ENCODE results near the gene ASS1.
"Not testable (repeated sequence)": the region's sequence is repeated elsewhere in the genome, so short reads cannot be mapped to it uniquely, and the experiment has no call there.

Gene ASS1

GRCh38 chr9:130399768-130400167 lies 45.0 kb upstream of the ASS1 start:
- Histone ChIP-seq H3K4ac (ENCODE audit: low read depth in 1 of 2, low read length in 2 of 2) (no peak overlapping the region), H2BK12ac (ENCODE audit: low read length in 2 of 2) (no peak overlapping the region), H3K27me3 (ENCODE audit: control insufficient read depth in 1 of 2, insufficient read depth in 1 of 2, low read length in 2 of 2) (peaks cover 18 to 55% of the 10 kb centered on the region in 2 experiments), H3K4me3 (ENCODE audit: insufficient read depth in 1 of 2, low read depth in 1 of 2, low read length in 2 of 2) (no peak overlapping the region), H3K14ac (ENCODE audit: low read length in 2 of 2) (no peak overlapping the region), H2BK5ac (ENCODE audit: low read depth, low read length, poor library complexity, severe bottlenecking) (no peak overlapping the region), H2AFZ (ENCODE audit: low read depth, low read length) (no peak overlapping the region), H4K8ac (ENCODE audit: low read length) (no peak overlapping the region), H3K4me1 (ENCODE audit: control insufficient read depth, insufficient read depth, low read depth, low read length) (peaks cover 2% of the 10 kb centered on the region), H3K27ac (ENCODE audit: low read length, poor library complexity, severe bottlenecking) (no peak overlapping the region), H2BK15ac (ENCODE audit: low read depth, poor library complexity, severe bottlenecking) (no peak overlapping the region), H3K23ac (ENCODE audit: low read length in 2 of 2) (no peak overlapping the region), H3K36me3 (ENCODE audit: control insufficient read depth in 1 of 2, insufficient read depth in 2 of 2, low read depth in 1 of 2, low read length in 2 of 2) (no peaks in the 10 kb centered on the region), H2BK120ac (ENCODE audit: low read depth, low read length) (no peak overlapping the region), H4K91ac (ENCODE audit: low read length) (no peak overlapping the region), H3K9ac (ENCODE audit: low read length) (no peak overlapping the region), H3K18ac (ENCODE audit: low read depth in 1 of 2, low read length in 2 of 2) (no peak overlapping the region), H2AK5ac (ENCODE audit: low read length, severe bottlenecking) (no peak overlapping the region), H3K79me1 (replicated peaks; ENCODE audit: low read length, poor library complexity, severe bottlenecking) (no peaks in the 10 kb centered on the region), H3K9me3 (ENCODE audit: control insufficient read depth, low read length) (no peaks in the 10 kb centered on the region), H3K4me2 (ENCODE audit: low read length, poor library complexity, severe bottlenecking) (no peak overlapping the region)
- no peak for DNase-seq
- 88% methylated on average over 8 of the region's 8 CpGs for WGBS

- H3K27ac ChIP-seq (ENCODE audit: low read length, poor library complexity, severe bottlenecking): no peak overlapping the region
- H3K9me3 ChIP-seq (ENCODE audit: control insufficient read depth, low read length): no peaks in the 10 kb centered on the region
Observed at GRCh38 chr9:130400870-130401269, 43.9 kb upstream of the ASS1 start.

GRCh38 chr9:130401742-130402141 lies 43.0 kb upstream of the ASS1 start:
- H3K9ac ChIP-seq (ENCODE audit: low read length); H3K23ac ChIP-seq (ENCODE audit: low read length in 2 of 2): not testable (repeated sequence)

More at GRCh38 chr9:130400870-130401269, 43.9 kb upstream of the ASS1 start:
- Histone ChIP-seq H3K4me1 (ENCODE audit: control insufficient read depth, insufficient read depth, low read depth, low read length) (peaks cover 2% of the 10 kb centered on the region), H2BK12ac (ENCODE audit: low read length in 2 of 2) (no peak overlapping the region), H3K4me3 (ENCODE audit: insufficient read depth in 1 of 2, low read depth in 1 of 2, low read length in 2 of 2) (no peak overlapping the region), H2BK120ac (ENCODE audit: low read depth, low read length) (no peak overlapping the region), H3K36me3 (ENCODE audit: control insufficient read depth in 1 of 2, insufficient read depth in 2 of 2, low read depth in 1 of 2, low read length in 2 of 2) (no peaks in the 10 kb centered on the region), H2BK15ac (ENCODE audit: low read depth, poor library complexity, severe bottlenecking) (no peak overlapping the region), H3K18ac (ENCODE audit: low read depth in 1 of 2, low read length in 2 of 2) (no peak overlapping the region), H3K14ac (ENCODE audit: low read length in 2 of 2) (no peak overlapping the region), H3K4me2 (ENCODE audit: low read length, poor library complexity, severe bottlenecking) (no peak overlapping the region), H2AFZ (ENCODE audit: low read depth, low read length) (no peak overlapping the region), H3K9ac (ENCODE audit: low read length) (no peak overlapping the region), H2BK5ac (ENCODE audit: low read depth, low read length, poor library complexity, severe bottlenecking) (no peak overlapping the region), H3K79me1 (replicated peaks; ENCODE audit: low read length, poor library complexity, severe bottlenecking) (no peaks in the 10 kb centered on the region), H2AK5ac (ENCODE audit: low read length, severe bottlenecking) (no peak overlapping the region), H3K27me3 (ENCODE audit: control insufficient read depth in 1 of 2, insufficient read depth in 1 of 2, low read length in 2 of 2) (peaks cover 18 to 61% of the 10 kb centered on the region in 2 experiments), H3K4ac (ENCODE audit: low read depth in 1 of 2, low read length in 2 of 2) (no peak overlapping the region), H4K91ac (ENCODE audit: low read length) (no peak overlapping the region), H4K8ac (ENCODE audit: low read length) (no peak overlapping the region), H3K23ac (ENCODE audit: low read length in 2 of 2) (no peak overlapping the region)
- DNase-seq: no peak
- 93% methylated on average over 7 of the region's 8 CpGs for WGBS

GRCh38 chr9:130402243-130402642 lies 42.5 kb upstream of the ASS1 start:
- Histone ChIP-seq H2BK5ac (ENCODE audit: low read depth, low read length, poor library complexity, severe bottlenecking) (no peak overlapping the region), H3K4ac (ENCODE audit: low read depth in 1 of 2, low read length in 2 of 2) (no peak overlapping the region)

More at GRCh38 chr9:130401742-130402141, 43.0 kb upstream of the ASS1 start:
- H4K8ac ChIP-seq (ENCODE audit: low read length); H3K27ac ChIP-seq (ENCODE audit: low read length, poor library complexity, severe bottlenecking); H2BK5ac ChIP-seq (ENCODE audit: low read depth, low read length, poor library complexity, severe bottlenecking); H3K4me2 ChIP-seq (ENCODE audit: low read length, poor library complexity, severe bottlenecking); H3K18ac ChIP-seq (ENCODE audit: low read depth in 1 of 2, low read length in 2 of 2); H2AK5ac ChIP-seq (ENCODE audit: low read length, severe bottlenecking); H3K4ac ChIP-seq (ENCODE audit: low read depth in 1 of 2, low read length in 2 of 2); H3K14ac ChIP-seq (ENCODE audit: low read length in 2 of 2); H3K4me1 ChIP-seq (ENCODE audit: control insufficient read depth, insufficient read depth, low read depth, low read length); H3K36me3 ChIP-seq (ENCODE audit: control insufficient read depth in 1 of 2, insufficient read depth in 2 of 2, low read depth in 1 of 2, low read length in 2 of 2); H3K79me1 ChIP-seq (replicated peaks; ENCODE audit: low read length, poor library complexity, severe bottlenecking); H2AFZ ChIP-seq (ENCODE audit: low read depth, low read length); H2BK15ac ChIP-seq (ENCODE audit: low read depth, poor library complexity, severe bottlenecking); H3K4me3 ChIP-seq (ENCODE audit: insufficient read depth in 1 of 2, low read depth in 1 of 2, low read length in 2 of 2); H2BK12ac ChIP-seq (ENCODE audit: low read length in 2 of 2); DNase-seq; H3K9me3 ChIP-seq (ENCODE audit: control insufficient read depth, low read length); H2BK120ac ChIP-seq (ENCODE audit: low read depth, low read length); H4K91ac ChIP-seq (ENCODE audit: low read length): not testable (repeated sequence)
- no CpG with 5 or more reads among the region's 3 CpGs for WGBS
- peaks cover 18 to 59% of the 10 kb centered on the region in 2 experiments for H3K27me3 ChIP-seq (ENCODE audit: control insufficient read depth in 1 of 2, insufficient read depth in 1 of 2, low read length in 2 of 2)

More at GRCh38 chr9:130402243-130402642, 42.5 kb upstream of the ASS1 start:
- Histone ChIP-seq H2AFZ (ENCODE audit: low read depth, low read length) (no peak overlapping the region), H3K4me1 (ENCODE audit: control insufficient read depth, insufficient read depth, low read depth, low read length) (peaks cover 2% of the 10 kb centered on the region), H3K18ac (ENCODE audit: low read depth in 1 of 2, low read length in 2 of 2) (no peak overlapping the region), H2AK5ac (ENCODE audit: low read length, severe bottlenecking) (no peak overlapping the region), H3K9ac (ENCODE audit: low read length) (no peak overlapping the region), H4K8ac (ENCODE audit: low read length) (no peak overlapping the region), H3K23ac (ENCODE audit: low read length in 2 of 2) (no peak overlapping the region), H3K14ac (ENCODE audit: low read length in 2 of 2) (no peak overlapping the region), H3K4me2 (ENCODE audit: low read length, poor library complexity, severe bottlenecking) (no peak overlapping the region), H3K36me3 (ENCODE audit: control insufficient read depth in 1 of 2, insufficient read depth in 2 of 2, low read depth in 1 of 2, low read length in 2 of 2) (no peaks in the 10 kb centered on the region), H4K91ac (ENCODE audit: low read length) (no peak overlapping the region), H2BK15ac (ENCODE audit: low read depth, poor library complexity, severe bottlenecking) (no peak overlapping the region), H3K4me3 (ENCODE audit: insufficient read depth in 1 of 2, low read depth in 1 of 2, low read length in 2 of 2) (no peak overlapping the region), H3K9me3 (ENCODE audit: control insufficient read depth, low read length) (no peaks in the 10 kb centered on the region), H2BK12ac (ENCODE audit: low read length in 2 of 2) (no peak overlapping the region), H3K27ac (ENCODE audit: low read length, poor library complexity, severe bottlenecking) (no peak overlapping the region), H3K27me3 (ENCODE audit: control insufficient read depth in 1 of 2, insufficient read depth in 1 of 2, low read length in 2 of 2) (peaks cover 18 to 58% of the 10 kb centered on the region in 2 experiments), H3K79me1 (replicated peaks; ENCODE audit: low read length, poor library complexity, severe bottlenecking) (no peaks in the 10 kb centered on the region), H2BK120ac (ENCODE audit: low read depth, low read length) (no peak overlapping the region)
- no peak for DNase-seq
- 85% methylated on average over 3 of the region's 3 CpGs for WGBS
